DMS79 treated with DMSO at 0.1 percent for 48 hours (cell line): ENCODE measurements around the gene MOB3B.

Source experiments
- DNase-seq: peaks from one replicate; lab custom pipeline; 2025; lab: John Stamatoyannopoulos, UW

MOB3B gene

DNA sequence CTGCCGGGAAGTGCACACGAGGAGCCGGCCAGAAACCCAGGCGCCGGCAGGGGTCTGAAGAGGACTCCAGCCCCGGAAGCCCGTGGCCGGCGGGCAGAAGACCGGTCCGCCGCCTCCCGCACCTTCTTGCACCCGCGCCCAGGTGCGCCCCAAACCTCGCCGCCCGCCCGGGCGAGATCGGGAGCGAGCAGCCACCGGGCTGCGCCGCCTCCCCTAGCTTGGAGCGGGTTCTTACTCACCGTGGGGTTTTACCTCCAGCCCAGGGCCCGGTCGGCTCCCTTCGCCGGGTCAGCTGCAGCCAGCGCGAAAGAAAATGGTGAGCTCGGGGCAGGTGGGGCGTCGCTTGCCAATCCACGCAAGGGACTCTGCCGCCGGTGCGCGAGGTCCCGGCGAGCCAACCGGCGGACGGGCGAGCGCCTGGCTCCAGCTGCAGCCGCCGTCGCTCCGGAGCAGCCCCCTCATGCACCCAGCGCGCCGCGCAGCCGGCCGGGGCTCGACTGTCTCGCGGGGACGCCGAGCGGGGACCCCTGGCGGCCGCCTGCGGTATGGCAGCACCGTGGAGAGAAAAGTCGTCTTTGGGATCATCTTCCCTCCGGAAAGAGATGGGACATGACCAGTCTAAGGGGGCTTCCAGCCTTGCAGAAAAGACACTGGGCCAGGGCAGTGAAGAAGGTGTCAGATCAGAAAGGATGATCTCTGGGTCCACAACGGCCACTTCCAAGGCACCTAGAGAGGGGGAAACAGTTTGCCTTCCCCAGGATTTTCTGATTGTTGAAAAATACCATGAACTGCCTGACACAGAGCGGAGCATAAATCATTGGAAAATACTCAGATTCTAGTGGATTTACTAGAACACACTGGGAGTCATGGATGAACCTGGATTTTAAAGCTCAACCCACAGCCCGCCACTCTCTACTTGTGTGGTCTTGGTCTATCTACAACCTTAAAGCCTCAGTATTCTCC is at the start of gene MOB3B:
TSS of gene MOB3B (minus strand) at position 499 of the 963 bp plus-strand sequence. CDS start 74,264 bp downstream, outside the sequence.
- peak; percentile 70 for DNase-seq

DNA sequence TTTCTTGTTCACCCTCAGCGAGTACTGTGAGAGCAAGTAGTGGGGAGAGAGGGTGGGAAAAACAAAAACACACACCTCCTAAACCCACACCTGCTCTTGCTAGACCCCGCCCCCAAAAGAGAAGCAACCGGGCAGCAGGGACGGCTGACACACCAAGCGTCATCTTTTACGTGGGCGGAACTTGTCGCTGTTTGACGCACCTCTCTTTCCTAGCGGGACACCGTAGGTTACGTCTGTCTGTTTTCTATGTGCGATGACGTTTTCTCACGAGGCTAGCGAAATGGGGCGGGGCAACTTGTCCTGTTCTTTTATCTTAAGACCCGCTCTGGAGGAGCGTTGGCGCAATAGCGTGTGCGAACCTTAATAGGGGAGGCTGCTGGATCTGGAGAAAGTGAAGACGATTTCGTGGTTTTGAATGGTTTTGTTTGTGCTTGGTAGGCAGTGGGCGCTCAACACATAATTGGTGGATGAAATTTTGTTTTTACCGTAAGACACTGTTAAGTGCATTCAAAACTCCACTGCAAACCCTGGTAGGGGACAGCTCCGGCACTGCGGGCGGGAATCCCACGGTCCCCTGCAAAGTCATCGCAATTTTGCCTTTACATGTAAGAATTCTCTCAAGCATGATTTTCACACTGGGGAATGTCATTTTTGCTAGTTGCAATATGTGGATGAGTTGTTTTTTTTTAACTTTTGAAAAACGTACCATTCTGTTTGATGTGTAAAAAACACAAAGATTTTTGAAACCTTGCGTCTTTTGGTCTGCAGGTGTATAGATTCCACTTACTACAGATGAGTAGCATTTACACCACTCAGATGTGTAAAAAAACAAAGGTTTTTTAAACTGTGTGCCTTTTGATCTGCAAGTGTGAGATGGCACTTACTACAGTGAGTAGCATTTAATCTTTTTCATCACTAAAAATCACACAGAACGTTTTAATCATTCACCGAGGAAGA is 44.3 kb upstream of the MOB3B start:
- peak; percentile 97 for DNase-seq

DNA sequence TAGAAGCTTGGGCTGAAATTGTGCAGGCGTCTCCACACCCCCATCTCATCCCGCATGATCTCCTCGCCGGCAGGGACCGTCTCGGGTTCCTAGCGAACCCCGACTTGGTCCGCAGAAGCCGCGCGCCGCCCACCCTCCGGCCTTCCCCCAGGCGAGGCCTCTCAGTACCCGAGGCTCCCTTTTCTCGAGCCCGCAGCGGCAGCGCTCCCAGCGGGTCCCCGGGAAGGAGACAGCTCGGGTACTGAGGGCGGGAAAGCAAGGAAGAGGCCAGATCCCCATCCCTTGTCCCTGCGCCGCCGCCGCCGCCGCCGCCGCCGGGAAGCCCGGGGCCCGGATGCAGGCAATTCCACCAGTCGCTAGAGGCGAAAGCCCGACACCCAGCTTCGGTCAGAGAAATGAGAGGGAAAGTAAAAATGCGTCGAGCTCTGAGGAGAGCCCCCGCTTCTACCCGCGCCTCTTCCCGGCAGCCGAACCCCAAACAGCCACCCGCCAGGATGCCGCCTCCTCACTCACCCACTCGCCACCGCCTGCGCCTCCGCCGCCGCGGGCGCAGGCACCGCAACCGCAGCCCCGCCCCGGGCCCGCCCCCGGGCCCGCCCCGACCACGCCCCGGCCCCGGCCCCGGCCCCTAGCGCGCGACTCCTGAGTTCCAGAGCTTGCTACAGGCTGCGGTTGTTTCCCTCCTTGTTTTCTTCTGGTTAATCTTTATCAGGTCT is 43.5 kb upstream of the MOB3B start, which contains the start of gene C9orf72:
TSS of gene C9orf72 (minus strand) at position 564 of the 716 bp plus-strand sequence. CDS start 6,361 bp downstream, outside the sequence.
- peak; percentile 84 for DNase-seq

DNA sequence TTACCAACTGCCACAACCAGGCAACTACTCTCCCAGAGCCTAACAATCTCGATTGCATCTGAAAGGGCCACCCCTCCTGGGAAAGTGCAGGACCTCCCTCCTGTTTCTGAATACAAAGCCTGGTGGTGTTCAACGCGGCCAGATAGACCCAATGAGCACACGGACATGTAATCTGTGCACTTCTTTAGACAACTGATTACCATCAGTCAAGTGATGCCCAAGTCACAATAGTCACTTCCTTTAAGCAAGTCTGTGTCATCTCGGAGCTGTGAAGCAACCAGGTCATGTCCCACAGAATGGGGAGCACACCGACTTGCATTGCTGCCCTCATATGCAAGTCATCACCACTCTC is 42.9 kb upstream of the MOB3B start:
- DNase-seq: peak; percentile 46

DNA sequence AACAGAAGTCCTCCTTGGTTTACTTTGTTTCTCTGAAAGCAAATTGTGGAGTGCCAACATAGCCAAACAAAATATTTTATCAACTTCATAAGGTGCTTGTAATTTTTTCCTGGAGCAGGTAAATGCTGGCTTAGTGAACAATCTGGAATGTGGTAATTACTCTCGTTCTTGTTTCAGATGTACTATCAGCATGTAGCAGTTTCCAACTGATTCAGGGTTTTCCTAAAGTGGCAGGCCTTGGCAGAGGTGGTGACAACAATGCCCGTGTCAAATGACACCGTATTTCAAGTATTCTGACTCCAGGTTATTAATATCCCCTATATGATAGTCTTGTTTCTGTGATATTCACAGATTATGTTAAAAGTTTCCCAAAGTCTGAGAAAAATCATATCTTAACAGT is 42.4 kb upstream of the MOB3B start:
- no peak for DNase-seq

DNA sequence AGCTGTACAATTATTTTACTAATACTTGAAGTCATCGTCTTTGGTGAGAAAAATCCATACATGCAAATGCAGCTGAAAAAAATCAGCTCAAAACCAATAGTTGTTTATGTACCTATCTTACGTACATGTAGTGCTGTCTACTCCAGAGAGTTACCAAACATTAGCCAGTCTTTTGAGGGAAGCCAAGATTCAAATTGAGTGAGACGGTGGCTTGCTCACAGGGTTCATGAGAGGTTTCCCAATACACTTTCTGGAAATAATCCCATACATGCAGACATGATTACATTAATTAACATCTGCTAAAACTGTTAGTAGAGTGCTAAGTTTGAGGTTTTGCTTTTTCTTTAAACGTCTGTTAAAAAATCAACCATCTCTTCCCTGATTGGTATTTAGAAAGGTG is 41.4 kb upstream of the MOB3B start:
- DNase-seq: no peak

DNA sequence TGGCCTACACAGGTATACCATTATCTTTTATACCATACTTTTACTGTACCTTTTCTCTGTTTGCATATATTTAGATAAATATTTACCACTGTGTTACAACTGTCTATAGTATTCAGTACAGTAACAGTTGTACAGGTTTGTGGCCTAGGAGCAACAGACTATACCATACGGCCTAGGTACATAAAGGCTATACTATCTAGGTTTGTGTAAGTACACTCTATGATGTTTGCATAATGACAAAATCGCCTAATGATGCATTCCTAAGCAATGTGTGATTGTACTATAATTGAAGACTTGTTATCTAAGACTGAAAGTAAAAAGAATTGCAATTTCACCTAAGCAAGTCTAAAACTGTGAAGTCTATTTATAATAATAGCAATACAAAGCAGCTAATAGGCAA is 39.8 kb upstream of the MOB3B start:
- DNase-seq: no peak

DNA sequence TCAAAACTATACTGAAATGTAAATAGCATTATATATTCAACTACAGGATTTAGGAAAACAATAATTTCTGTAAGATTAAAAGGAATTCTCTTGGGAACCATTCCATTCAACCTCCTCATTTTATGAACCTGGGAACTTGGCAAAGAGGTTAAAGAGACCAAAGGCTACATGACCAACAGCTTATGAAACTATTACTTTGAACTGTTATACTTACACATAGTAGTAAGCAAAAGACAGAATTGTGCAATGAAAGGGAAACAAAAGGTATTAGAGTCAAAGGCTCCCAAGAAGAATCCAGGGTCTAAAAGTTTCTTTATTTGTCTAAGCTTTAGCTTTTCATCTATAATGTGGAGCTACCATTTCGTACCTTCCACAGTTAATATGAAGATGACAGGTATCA is 36.5 kb upstream of the MOB3B start:
- no peak for DNase-seq

DNA sequence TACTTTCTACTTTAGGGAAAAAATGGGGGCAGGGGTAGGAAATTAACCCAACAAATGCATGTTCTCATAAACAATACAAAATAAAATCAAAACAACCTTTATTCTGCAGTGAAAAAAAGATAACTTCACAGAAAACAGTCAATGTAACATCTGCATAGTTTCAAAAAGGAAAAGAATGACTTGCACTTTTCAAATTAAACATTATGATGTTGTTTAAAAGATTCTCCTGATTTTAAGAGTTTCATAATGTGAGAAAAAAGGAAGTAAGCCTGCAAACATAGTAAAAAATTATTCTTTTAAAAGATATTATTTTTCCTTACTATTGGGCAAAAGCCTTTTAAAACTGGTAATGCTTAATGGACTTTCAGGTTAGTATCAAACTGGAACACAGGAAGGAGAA is 36.1 kb upstream of the MOB3B start:
- DNase-seq: no peak

DNA sequence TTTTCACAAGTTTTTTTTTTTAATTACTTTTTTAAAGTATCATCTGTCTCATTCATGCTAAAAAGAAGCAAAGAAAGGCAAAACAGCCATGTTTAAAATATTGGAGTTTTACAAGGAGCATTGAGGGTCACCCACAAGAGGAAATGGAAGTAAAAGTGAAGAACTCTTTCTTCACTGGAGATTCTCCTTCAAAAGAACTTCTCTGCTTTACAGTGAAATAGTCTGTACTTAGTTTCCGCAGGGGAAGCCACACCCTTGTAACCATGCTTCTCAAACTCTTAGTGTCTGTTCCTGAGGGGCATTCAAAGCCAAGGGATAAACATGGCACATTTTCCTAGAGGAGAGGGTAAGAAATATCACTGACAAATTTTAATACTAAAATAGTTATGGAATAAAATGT is 35.1 kb upstream of the MOB3B start:
- no peak for DNase-seq

DNA sequence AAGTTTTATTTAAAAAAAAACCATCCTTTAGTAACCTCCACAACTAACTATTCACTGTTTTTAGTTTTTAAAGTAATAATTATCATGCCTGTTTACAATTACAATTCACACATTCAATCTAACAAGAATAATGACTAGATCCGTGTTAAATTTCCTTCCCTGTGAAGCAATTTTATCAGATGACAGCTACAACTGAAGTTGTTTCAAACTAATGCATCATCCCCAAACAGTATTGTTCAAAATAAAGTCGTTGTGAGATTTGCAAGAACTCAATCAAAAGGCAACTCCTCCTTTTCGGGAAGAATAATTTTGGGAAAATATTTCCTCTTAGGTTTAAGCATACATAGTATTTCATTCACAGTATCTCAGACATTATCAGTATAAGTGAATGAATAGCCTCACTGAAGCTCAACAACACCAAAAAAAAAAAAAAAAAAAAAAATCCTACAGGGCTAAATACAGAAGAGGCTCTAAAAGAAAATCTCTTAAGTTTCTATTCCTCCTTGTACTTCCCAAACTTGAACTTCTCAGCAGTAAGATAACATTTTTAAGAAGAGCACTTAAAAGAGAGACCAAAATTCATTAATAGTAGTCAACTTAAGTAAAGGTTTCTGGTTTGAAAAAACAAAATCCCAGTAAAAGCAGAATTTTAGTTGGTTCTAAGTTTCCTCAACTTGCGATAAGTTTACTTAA is 34.3 kb upstream of the MOB3B start:
- DNase-seq: no peak

DNA sequence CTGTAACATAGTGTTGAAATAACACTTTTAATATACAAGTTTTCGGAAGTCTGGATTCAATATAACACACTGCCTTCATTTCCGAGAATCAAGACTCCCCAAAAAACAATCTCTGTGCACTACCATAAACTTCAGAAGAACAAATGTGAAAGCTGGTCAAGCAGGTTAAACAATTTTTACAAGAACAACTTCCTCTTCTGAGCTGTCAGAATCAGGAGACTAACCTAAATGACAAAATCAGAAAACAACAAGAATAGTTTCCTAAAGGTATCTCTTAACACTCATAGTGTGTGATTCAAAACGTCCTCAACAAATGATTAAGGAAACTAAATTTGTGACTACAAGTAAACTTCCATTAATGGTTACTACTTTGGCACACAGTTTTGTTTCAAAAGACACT is 32.1 kb upstream of the MOB3B start:
- DNase-seq: no peak

DNA sequence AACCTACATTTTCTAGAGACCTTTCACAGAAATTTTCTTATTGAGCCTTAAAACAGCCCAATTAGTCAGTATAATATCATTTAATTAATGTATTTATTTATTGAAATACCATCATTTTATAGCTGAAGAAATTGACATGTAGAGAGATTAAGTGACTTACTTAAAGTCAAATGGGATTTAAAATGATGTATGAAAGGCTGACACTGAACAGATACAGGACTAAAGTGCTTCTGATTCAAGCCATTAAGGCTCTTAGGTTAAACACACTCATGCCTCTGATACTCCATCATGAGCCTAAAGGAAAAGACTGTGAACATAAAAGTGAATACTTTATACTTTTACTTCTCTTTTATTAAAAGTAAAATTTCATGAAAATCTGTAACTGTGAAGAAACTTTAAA is 30.8 kb upstream of the MOB3B start:
- no peak for DNase-seq

DNA sequence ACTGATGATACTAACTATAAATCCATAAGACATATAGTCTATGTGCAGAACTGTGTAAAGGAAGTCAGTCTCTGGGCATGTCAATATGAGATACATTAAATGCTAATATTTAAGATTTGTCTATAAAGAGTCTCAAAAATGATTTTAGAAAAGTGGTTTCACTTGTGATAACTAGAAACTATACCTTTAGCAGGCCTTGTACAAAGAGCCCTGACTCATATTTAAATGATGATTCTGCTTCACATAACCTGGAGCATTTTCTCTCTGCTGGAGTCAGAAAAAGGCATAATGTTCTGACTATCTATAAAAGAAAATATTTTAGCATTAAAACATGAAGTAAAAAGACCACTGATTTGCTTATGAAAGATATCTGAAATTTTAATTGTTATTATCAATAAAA is 28.7 kb upstream of the MOB3B start:
- no peak for DNase-seq

DNA sequence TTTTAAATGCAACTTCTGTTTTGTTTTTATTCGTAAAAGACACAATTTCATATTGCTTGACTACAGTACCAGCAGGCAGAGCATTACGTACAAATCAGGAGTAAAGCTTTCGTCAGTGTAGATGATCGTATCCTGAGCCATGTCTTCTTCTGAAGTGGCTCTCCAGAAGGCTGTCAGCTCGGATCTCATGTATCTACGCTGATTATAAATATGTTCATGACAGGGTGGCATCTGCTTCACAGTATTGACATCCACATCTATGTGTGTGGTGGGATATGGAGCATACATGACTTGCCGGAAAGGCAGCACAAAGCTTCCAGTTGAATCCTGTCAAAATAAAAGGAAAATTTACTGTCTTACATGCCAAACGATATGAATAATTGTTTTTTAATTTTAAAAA is 26.9 kb upstream of the MOB3B start:
- DNase-seq: no peak

DNA sequence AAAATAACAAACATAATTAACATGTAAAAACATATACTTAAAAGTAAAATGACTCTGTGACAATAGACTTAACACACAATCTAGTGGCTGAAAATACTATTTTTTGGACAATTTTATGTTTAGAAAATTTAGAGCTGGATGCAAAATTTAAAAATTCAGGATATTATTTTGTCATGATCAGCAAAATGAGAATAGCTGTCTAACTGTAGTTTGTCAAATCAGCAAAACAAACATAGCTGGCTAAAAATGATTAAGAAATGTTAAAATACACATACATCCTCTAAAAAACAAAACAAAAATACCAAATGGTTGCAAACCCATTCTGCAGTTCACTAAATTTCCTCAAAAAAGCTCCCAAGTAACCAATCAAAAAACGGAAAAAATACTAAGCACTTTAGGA is 25.1 kb upstream of the MOB3B start:
- DNase-seq: no peak

DNA sequence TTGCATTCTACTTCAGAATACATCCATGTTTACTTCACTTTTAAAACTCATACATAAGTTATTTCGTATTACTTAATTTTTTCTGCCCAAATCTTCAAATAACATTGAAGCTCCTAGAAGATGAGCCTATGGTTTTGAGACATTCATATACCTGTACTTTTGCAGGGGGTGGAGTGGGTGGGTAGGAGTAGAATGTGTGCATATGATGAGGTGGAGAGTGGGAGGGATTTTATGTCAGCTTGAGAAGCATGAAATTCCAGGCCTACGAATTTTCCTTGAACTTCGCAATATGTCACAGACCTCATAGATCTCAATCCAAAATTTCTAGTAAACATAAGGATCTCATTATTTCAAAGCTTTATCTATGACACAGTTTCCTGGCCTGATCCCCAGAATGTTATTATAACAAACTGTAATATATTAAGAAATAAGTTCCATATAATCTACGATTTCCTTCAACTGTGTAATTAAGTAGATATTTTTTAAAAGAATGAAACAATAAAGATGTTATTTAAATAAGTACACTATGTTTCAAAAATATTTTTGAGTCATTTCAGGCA is 19.7 kb upstream of the MOB3B start:
- no peak for DNase-seq

DNA sequence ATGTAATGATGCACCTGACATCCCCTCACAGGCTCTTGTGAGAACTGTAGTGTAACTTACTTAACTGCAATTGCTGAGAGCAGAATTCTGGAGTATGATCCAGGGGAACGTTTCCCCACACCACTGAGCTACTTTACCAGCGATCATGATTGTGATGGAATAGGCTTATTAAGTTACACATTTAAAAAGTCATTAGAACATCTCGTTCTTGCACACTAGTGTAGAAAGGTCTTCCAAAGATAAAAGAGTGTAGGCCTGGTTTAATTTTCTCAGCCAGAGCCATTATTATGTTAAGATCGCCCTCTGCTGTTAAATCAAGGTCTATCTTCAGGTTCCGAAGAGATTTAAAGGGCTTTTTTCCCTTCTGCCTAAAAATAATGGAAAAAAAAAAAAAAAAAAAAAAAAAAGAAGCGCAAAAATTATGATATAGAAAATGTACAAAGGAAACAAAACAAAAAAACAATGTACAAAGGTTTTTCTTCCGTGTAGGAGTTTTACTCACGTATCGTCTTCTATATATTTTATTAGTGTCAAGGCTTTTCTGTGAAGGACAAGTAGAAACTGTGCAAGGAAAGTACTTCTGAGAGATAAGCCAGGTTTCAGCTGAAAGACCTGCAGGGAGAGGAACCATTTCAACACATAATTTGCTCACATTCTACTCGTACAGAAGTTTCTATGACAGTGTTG is 18.6 kb upstream of the MOB3B start:
- DNase-seq: peak; percentile 25

DNA sequence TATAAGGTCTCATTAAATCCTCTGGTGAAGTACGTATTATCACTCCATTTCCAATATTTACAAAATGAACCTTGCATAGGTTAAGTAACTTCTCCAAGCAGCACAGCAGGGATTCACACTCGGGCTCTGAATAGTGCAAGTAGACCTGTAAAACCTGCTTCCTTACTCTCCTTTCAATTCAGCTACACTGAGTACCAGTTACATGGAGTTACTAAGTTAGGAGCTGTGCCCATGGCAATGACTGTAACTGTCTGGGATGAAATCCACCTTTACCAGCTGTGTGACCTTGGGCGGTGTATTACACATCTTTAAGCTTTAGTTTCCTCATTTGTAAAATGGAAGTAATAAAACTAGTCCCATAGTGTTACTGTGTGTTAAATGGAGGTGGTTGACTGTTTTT is 15.9 kb upstream of the MOB3B start:
- DNase-seq: no peak

DNA sequence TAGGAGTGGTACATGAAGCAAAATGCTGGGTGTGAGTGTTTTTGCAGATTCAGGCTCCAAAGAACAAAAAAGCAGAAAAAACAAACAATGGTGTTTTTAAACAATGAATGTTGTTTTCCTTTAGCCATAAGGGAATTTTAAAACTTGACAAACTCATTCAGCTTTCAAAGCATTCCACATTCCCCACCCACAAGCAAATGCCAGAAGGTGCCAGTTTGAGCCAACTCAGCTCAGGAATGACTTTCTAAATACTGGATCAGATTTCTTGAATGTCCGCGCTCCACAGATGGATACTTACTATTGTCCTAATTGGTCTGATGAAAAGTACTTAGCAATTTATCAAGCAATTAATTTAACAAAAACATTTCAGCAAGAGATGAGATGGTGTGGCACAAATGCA is 12.9 kb upstream of the MOB3B start:
- no peak for DNase-seq

DNA sequence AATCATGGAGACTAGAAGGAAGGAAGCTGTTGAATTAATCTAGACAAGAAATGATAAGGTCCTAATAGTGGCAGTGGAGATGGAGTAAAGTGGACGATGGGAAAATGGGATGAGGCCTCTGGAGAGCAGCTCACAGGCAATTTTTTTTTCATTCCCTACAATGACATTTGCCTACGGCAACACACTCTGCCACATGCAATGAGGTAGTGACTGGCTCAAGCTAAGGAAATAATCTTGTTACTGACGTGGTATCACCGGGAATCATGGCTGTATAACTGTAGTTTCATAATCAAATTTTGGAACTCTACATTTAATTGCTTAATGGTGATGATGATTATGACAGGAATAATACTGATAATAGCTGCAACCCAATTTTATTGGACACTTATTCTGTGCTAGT is 12.1 kb upstream of the MOB3B start:
- no peak for DNase-seq
